ENCODE measurements around the gene PSME2. TPM values are rescaled to one million over a fixed set of nuclear protein-coding genes. Genes with fewer than 3 reads are reported as not detected.
A peak's percentile ranks its signal among the peaks of the same experiment; 100 is the strongest.

The PSME2 gene
- total RNA-seq, 2 donors from 2014 or later = 24.6 to 28.8 TPM

DNA sequence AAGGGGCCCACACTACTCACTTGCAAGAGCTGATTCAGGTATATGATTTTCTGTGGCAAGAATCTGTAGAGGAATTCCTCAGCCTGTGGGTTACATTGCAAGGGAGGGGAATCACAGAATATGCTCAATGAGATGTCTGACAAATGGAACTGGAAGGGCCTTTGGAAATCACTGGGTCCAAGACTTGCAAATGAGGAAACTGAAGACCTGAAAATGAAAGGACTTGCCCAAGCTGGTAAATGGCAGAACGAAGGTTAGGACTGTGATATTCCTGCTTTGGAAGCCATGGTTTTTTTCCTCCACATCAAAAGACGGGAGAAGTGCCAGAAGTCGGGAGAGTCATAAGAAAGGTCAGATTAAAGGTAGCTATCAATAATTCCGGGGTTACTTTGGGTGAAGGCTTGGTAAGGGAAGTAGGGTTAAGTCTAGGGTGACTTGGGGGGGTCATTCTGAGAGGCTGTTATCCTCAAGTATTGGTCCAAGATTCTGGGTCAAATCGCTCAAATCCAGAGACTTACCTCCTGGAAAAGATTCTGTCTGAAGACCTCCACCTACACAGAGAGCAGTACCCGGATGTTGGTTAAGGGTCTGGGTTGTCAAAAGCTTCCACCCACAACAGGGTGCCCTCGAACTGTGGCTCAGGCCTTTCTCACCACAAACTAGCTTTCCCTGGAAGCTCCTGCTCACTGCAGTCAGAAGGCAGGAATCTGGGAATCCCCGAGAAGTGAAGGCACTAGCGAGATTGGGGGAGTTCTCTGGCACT, 539 bp downstream of the PSME2 start:
- Histone ChIP-seq H3K36me3 (peaks cover 16% of the 10 kb centered on the region), H3K27ac (peak overlapping the region; percentile 72 to 87), H3K27me3 (replicated peaks; ENCODE audit: insufficient read depth) (no peaks in the 10 kb centered on the region), H3K4me3 (peak overlapping the region; percentile 92), H3K4me1 (ENCODE audit: control insufficient read depth in 1 of 2, low read depth in 2 of 2) (peaks cover 18 to 36% of the 10 kb centered on the region in 2 donors), H3K9me3 (no peaks in the 10 kb centered on the region)
- TF ChIP-seq, protein P1, sequence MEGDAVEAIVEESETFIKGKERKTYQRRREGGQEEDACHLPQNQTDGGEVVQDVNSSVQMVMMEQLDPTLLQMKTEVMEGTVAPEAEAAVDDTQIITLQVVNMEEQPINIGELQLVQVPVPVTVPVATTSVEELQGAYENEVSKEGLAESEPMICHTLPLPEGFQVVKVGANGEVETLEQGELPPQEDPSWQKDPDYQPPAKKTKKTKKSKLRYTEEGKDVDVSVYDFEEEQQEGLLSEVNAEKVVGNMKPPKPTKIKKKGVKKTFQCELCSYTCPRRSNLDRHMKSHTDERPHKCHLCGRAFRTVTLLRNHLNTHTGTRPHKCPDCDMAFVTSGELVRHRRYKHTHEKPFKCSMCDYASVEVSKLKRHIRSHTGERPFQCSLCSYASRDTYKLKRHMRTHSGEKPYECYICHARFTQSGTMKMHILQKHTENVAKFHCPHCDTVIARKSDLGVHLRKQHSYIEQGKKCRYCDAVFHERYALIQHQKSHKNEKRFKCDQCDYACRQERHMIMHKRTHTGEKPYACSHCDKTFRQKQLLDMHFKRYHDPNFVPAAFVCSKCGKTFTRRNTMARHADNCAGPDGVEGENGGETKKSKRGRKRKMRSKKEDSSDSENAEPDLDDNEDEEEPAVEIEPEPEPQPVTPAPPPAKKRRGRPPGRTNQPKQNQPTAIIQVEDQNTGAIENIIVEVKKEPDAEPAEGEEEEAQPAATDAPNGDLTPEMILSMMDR (IDR thresholded peaks at IDR 0.05) = no peak
- ATAC-seq (ENCODE audit: insufficient number of reproducible peaks, low FRiP score, low read depth) (no peak), DNase-seq (ENCODE audit: low spot score) (no peak)

- peak overlapping the region; percentile 72 to 87 for H3K27ac ChIP-seq
- TF ChIP-seq, protein P1 (IDR thresholded peaks at IDR 0.05) = no peak
- ATAC-seq (ENCODE audit: insufficient number of reproducible peaks, low FRiP score, low read depth) = no peak
- no peaks in the 10 kb centered on the region for H3K9me3 ChIP-seq
- no peaks in the 10 kb centered on the region for H3K27me3 ChIP-seq (replicated peaks; ENCODE audit: insufficient read depth)
- peaks cover 18 to 36% of the 10 kb centered on the region in 2 donors for H3K4me1 ChIP-seq (ENCODE audit: control insufficient read depth in 1 of 2, low read depth in 2 of 2)
- H3K36me3 ChIP-seq = peaks cover 12% of the 10 kb centered on the region
- peak overlapping the region; percentile 92 for H3K4me3 ChIP-seq
- DNase-seq (ENCODE audit: low spot score) = no peak
Measured at GRCh38 chr14:24145219-24145618, 1.2 kb downstream of the PSME2 start.

- TF ChIP-seq, protein P1 (IDR thresholded peaks at IDR 0.05) = no peak
- no peaks in the 10 kb centered on the region for H3K9me3 ChIP-seq
- peaks cover 20 to 44% of the 10 kb centered on the region in 2 donors for H3K4me1 ChIP-seq (ENCODE audit: control insufficient read depth in 1 of 2, low read depth in 2 of 2)
- no peak for DNase-seq (ENCODE audit: low spot score)
- no peak for ATAC-seq (ENCODE audit: insufficient number of reproducible peaks, low FRiP score, low read depth)
- H3K36me3 ChIP-seq = peaks cover 6% of the 10 kb centered on the region
- H3K4me3 ChIP-seq = no peak overlapping the region
- no peaks in the 10 kb centered on the region for H3K27me3 ChIP-seq (replicated peaks; ENCODE audit: insufficient read depth)
- H3K27ac ChIP-seq = no peak overlapping the region
Measured at GRCh38 chr14:24144451-24144850, 2.0 kb downstream of the PSME2 start.

GRCh38 chr14:24143511-24143910, 2.9 kb downstream of the PSME2 start:
- H3K36me3 ChIP-seq = peaks cover 9% of the 10 kb centered on the region
- H3K27ac ChIP-seq = no peak overlapping the region
- H3K4me1 ChIP-seq (ENCODE audit: control insufficient read depth in 1 of 2, low read depth in 2 of 2) = peaks cover 21 to 38% of the 10 kb centered on the region in 2 donors
- ATAC-seq (ENCODE audit: insufficient number of reproducible peaks, low FRiP score, low read depth) (no peak), DNase-seq (ENCODE audit: low spot score) (no peak)
- H3K4me3 ChIP-seq = no peak overlapping the region
- TF ChIP-seq, protein P1 (IDR thresholded peaks at IDR 0.05) = no peak
- H3K27me3 ChIP-seq (replicated peaks; ENCODE audit: insufficient read depth) = no peaks in the 10 kb centered on the region
- no peaks in the 10 kb centered on the region for H3K9me3 ChIP-seq

DNA sequence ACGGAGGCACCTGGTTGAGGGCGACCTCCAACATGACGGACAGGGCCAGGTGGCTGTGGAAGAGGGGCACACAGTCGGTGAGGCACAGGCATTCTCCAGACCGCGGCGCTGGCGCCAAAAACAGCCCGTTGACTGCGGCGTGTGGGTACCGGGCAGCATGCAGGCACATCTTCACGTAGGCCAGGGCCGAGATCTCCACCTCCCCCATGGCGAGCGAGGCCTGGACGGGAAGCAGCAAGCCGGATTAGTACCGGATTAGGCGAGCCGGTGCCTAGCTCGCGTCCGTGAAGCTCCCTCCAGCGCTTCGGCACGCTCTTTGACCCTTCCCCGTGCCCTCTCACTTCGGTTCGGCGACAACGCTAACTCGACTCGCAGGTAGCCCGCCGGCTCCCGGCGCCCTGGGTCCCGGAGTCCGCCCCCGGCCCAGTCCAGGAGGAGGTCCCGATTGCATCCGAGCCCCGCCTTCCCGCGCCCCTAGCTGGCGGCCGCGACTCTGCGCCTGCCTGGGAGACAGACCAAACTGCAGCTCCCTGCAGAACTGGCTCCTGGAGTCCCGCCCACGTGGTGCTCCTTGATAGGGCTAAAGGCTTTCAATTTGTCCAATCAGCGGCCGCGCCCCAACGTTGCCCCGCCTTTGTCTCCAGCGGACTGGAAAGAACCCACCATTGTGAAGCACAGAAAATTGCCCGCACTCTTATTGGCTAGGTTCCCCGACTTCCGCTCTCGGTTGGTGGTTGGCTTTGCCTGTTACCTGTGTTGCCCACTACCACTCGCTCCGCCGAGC, 5.1 kb downstream of the PSME2 start, which contains the start of gene EMC9:
Gene EMC9, minus strand, starts transcription at position 495 of the 784 bp plus-strand sequence. Its CDS starts 287 bp downstream, at position 208.
- TF ChIP-seq, protein P1 (IDR thresholded peaks at IDR 0.05) = peak; percentile 49
- no peaks in the 10 kb centered on the region for H3K27me3 ChIP-seq (replicated peaks; ENCODE audit: insufficient read depth)
- peaks cover 13% of the 10 kb centered on the region for H3K36me3 ChIP-seq
- peaks cover 23 to 43% of the 10 kb centered on the region in 2 donors for H3K4me1 ChIP-seq (ENCODE audit: control insufficient read depth in 1 of 2, low read depth in 2 of 2)
- peak within 1 kb of the TSS; percentile 84 to 90 for H3K27ac ChIP-seq
- DNase-seq (ENCODE audit: low spot score) = peak; percentile 100
- peak within 1 kb of the TSS; percentile 85 for H3K4me3 ChIP-seq
- ATAC-seq (ENCODE audit: insufficient number of reproducible peaks, low FRiP score, low read depth) = peak; percentile 94
- no peaks in the 10 kb centered on the region for H3K9me3 ChIP-seq

All from thoracic aorta (tissue), 2 donors.